Measurements from ENCODE around the gene LHCGR.

LHCGR gene

GRCh38 chr2:48715956-48716355 lies 39.6 kb downstream of the LHCGR start:
- no peak for TF ChIP-seq CTCF (IDR thresholded peaks at IDR 0.05)

GRCh38 chr2:48715042-48715899 lies 40.3 kb downstream of the LHCGR start:
- TF ChIP-seq CTCF (IDR thresholded peaks at IDR 0.05): no peak

GRCh38 chr2:48714245-48714644 lies 41.3 kb downstream of the LHCGR start:
- TF ChIP-seq CTCF (IDR thresholded peaks at IDR 0.05): no peak

- no peak for TF ChIP-seq CTCF (IDR thresholded peaks at IDR 0.05)
Observed at GRCh38 chr2:48713647-48714046, 41.9 kb downstream of the LHCGR start.

- TF ChIP-seq CTCF (IDR thresholded peaks at IDR 0.05): no peak
Observed at GRCh38 chr2:48712151-48712550, 43.4 kb downstream of the LHCGR start.

- no peak for TF ChIP-seq CTCF (IDR thresholded peaks at IDR 0.05)
Observed at GRCh38 chr2:48711343-48711742, 44.2 kb downstream of the LHCGR start.

- TF ChIP-seq CTCF (IDR thresholded peaks at IDR 0.05): no peak
Observed at GRCh38 chr2:48709096-48710034, 46.2 kb downstream of the LHCGR start.

Data from LNCAP (cell line).